HCT116 (cell line): ENCODE results near the gene CCDC106.

ENCODE experiments used
- CTCF ChIP-seq, 3 experiments: fragments of 200-600 bp in 1 of 3; sonication (generic) in 1 of 3; IDR thresholded peaks in 2 of 3; conservative IDR thresholded peaks in 1 of 3; 2 replicates each; pipeline ENCODE4 v1.5.1; 2012 to 2017; ENCODE audit warnings: low read depth in 2 of 3, low read length in 2 of 3, antibody characterized with exemption in 1 of 3, borderline replicate concordance in 1 of 3, control low read depth in 1 of 3, mild to moderate bottlenecking in 1 of 3, mixed read lengths in 1 of 3, mixed run types in 1 of 3, moderate library complexity in 1 of 3; ENCODE audit not compliant: insufficient read depth in 1 of 3
- MAX ChIP-seq: IDR thresholded peaks from 2 replicates; pipeline ENCODE4 v1.6.1; 2012
- POLR2A ChIP-seq: IDR thresholded peaks from 2 replicates; pipeline ENCODE4 v1.7.0; 2011; ENCODE audit warnings: borderline replicate concordance; ENCODE audit not compliant: insufficient read depth, insufficient read length; ENCODE audit errors: extremely low read depth
- POLR2AphosphoS5 ChIP-seq: IDR thresholded peaks from 2 replicates; pipeline ENCODE4 v1.6.1; 2011; ENCODE audit warnings: mild to moderate bottlenecking, low read depth, low read length, moderate library complexity

- no peak for TF ChIP-seq POLR2AphosphoS5
- no peak for TF ChIP-seq CTCF (IDR thresholded peaks at IDR 0.05 in 2 of 3, conservative IDR thresholded peaks at IDR 0.05 in 1 of 3; ENCODE audit: borderline replicate concordance in 1 of 3, insufficient read depth in 1 of 3, low read depth in 2 of 3, low read length in 2 of 3)
- TF ChIP-seq POLR2A, result no peak
- no peak for TF ChIP-seq MAX
Observed at GRCh38 chr19:55649268-55650125, 1.5 kb downstream of the CCDC106 start.
